ENCODE results near the gene HMCES.

The HMCES gene

GRCh38 chr3:129304962-129305222 lies 26.2 kb downstream of the HMCES start:
- Histone ChIP-seq H3K27me3 (no peaks in the 10 kb centered on the region), H3K9me3 (no peaks in the 10 kb centered on the region), H3K36me3 (peaks cover 20% of the 10 kb centered on the region), H3K4me1 (peaks cover 15% of the 10 kb centered on the region), H3K4me3 (ENCODE audit: low read depth, low read length) (no peak overlapping the region)
- no peak for DNase-seq
- TF ChIP-seq, protein P1, sequence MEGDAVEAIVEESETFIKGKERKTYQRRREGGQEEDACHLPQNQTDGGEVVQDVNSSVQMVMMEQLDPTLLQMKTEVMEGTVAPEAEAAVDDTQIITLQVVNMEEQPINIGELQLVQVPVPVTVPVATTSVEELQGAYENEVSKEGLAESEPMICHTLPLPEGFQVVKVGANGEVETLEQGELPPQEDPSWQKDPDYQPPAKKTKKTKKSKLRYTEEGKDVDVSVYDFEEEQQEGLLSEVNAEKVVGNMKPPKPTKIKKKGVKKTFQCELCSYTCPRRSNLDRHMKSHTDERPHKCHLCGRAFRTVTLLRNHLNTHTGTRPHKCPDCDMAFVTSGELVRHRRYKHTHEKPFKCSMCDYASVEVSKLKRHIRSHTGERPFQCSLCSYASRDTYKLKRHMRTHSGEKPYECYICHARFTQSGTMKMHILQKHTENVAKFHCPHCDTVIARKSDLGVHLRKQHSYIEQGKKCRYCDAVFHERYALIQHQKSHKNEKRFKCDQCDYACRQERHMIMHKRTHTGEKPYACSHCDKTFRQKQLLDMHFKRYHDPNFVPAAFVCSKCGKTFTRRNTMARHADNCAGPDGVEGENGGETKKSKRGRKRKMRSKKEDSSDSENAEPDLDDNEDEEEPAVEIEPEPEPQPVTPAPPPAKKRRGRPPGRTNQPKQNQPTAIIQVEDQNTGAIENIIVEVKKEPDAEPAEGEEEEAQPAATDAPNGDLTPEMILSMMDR (IDR thresholded peaks at IDR 0.05; ENCODE audit: low read depth, low read length), result no peak

- peaks cover 15% of the 10 kb centered on the region for H3K4me1 ChIP-seq
- peak; percentile 92 for DNase-seq
- peak overlapping the region; percentile 39 for H3K4me3 ChIP-seq (ENCODE audit: low read depth, low read length)
- TF ChIP-seq, protein P1 (IDR thresholded peaks at IDR 0.05; ENCODE audit: low read depth, low read length), result no peak
- no peaks in the 10 kb centered on the region for H3K27me3 ChIP-seq
- peaks cover 20% of the 10 kb centered on the region for H3K36me3 ChIP-seq
- no peaks in the 10 kb centered on the region for H3K9me3 ChIP-seq
Measured at GRCh38 chr3:129305592-129306091, 27.0 kb downstream of the HMCES start.

GRCh38 chr3:129308636-129309035 lies 30.0 kb downstream of the HMCES start:
- TF ChIP-seq, protein P1 (IDR thresholded peaks at IDR 0.05; ENCODE audit: low read depth, low read length), result no peak

DNA sequence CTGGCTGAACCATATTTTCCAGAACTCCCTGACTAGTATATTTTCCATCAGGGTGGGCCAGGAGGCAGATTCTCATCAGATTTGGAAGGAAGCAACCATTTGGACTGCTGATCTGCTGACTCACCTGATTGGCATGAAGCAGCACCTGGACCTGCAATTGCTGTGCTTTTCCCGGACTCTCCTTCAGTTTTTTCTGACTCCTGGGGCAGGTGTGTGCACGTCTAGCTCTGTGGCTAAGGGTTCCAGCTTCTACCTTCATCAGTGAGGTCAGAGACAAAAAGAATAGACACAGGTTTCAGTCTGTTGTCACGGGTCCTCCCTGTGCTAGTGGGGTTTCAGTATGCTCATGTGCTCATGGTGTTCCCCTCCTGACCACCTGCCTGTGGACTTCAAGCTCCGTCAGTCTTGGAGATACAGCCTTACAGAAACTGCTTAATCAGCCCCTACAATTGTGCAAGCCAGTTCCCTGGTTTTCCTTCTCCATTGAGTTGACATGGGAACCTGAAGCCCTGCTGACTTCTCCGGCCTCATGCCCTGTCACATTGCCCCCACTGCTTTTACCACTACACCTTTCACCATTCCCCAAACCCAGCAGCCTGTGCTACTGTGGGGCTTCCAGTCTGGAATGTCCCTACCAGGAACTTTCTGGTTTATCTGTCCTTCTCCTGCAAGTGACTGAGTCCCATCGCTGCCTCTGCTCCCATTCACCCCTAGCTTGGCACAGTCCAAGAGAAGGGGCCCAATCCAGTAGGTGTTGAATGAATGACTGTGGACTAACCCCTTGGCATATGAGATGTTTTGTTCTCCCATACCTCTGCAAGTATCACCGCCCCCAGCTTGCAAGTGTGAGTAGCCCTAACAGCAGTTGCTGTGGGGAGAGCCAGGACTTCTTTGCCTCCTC lies 31.7 kb downstream of the HMCES start:
- DNase-seq, result no peak
- peaks cover 22% of the 10 kb centered on the region for H3K4me1 ChIP-seq

More at GRCh38 chr3:129308636-129309035, 30.0 kb downstream of the HMCES start:
- Histone ChIP-seq H3K36me3 (peaks cover 15% of the 10 kb centered on the region), H3K9me3 (no peaks in the 10 kb centered on the region), H3K4me3 (ENCODE audit: low read depth, low read length) (no peak overlapping the region), H3K4me1 (peaks cover 23% of the 10 kb centered on the region), H3K27me3 (no peaks in the 10 kb centered on the region)
- no peak for DNase-seq

GRCh38 chr3:129311054-129311902 lies 32.6 kb downstream of the HMCES start:
- Histone ChIP-seq H3K4me1 (peaks cover 14% of the 10 kb centered on the region), H3K4me3 (ENCODE audit: low read depth, low read length) (no peak overlapping the region), H3K36me3 (peaks cover 11% of the 10 kb centered on the region; the same call in 1 of the 2 replicates), H3K9me3 (no peaks in the 10 kb centered on the region), H3K27me3 (no peaks in the 10 kb centered on the region)
- TF ChIP-seq, protein P1 (IDR thresholded peaks at IDR 0.05; ENCODE audit: low read depth, low read length), result no peak
- DNase-seq, result no peak

More for the DNA sequence above, 31.7 kb downstream of the HMCES start:
- peaks cover 11% of the 10 kb centered on the region; the same call in 1 of the 2 replicates for H3K36me3 ChIP-seq
- H3K9me3 ChIP-seq, result no peaks in the 10 kb centered on the region
- no peaks in the 10 kb centered on the region for H3K27me3 ChIP-seq
- TF ChIP-seq, protein P1 (IDR thresholded peaks at IDR 0.05; ENCODE audit: low read depth, low read length), result no peak
- no peak overlapping the region for H3K4me3 ChIP-seq (ENCODE audit: low read depth, low read length)

Data from BE2C (cell line).